ENCODE results near the gene VASP. TPM values are rescaled to one million over a fixed set of nuclear protein-coding genes. Genes with fewer than 3 reads are reported as not detected.

VASP gene
- total and polyA plus RNA-seq, 2 of the 4 experiments (the other 2 are of a cell fraction): 61.1 to 88.8 TPM

GRCh38 chr19:45517238-45517637 lies 10.0 kb downstream of the VASP start:
- Histone ChIP-seq H3K4ac (ENCODE audit: low read depth, low read length) (no peak overlapping the region), H2BK120ac (ENCODE audit: low read depth, low read length) (no peak overlapping the region), H2BK5ac (ENCODE audit: low read depth, low read length, poor library complexity, severe bottlenecking) (no peak overlapping the region), H3K9ac (ENCODE audit: low read depth, low read length) (no peak overlapping the region; the same call in 1 of the 2 replicates), H3K23ac (ENCODE audit: low read depth, low read length) (no peak overlapping the region), H2BK20ac (ENCODE audit: low read depth, low read length) (no peak overlapping the region), H3K9me1 (ENCODE audit: insufficient read depth, low read length) (no peaks in the 10 kb centered on the region), H3K9me3 (ENCODE audit: control insufficient read depth, insufficient read depth, low read length) (no peaks in the 10 kb centered on the region), H3K14ac (replicated peaks; ENCODE audit: low read depth, low read length) (no peak overlapping the region), H3K36me3 (ENCODE audit: control insufficient read depth, insufficient read depth, low read length) (peaks cover 47% of the 10 kb centered on the region), H3K4me2 (ENCODE audit: low read depth, low read length) (no peak overlapping the region), H2BK15ac (ENCODE audit: low read depth, low read length) (no peak overlapping the region), H2AK5ac (ENCODE audit: low read depth, low read length) (no peak overlapping the region; the same call in 1 of the 2 replicates), H4K5ac (ENCODE audit: low read depth, low read length) (no peak overlapping the region), H3K4me1 (ENCODE audit: control insufficient read depth, insufficient read depth, low read length) (0 out of 2 replicates have a peak, but pooled peaks cover 5% of the 10 kb centered on the region), H4K20me1 (ENCODE audit: insufficient read depth, low read length) (peaks cover 89% of the 10 kb centered on the region), H3K4me3 (ENCODE audit: insufficient read depth, low read depth, low read length) (no peak overlapping the region), H3K79me1 (ENCODE audit: low read depth in 1 of 2, low read length in 2 of 2) (peaks cover 11 to 73% of the 10 kb centered on the region in 2 experiments), H3K18ac (ENCODE audit: low read depth, low read length) (no peak overlapping the region), H3K27me3 (ENCODE audit: control insufficient read depth, insufficient read depth, low read length) (no peaks in the 10 kb centered on the region), H4K91ac (ENCODE audit: insufficient read depth, low read depth, low read length) (no peak overlapping the region), H2AFZ (replicated peaks; ENCODE audit: low read length, poor library complexity) (no peak overlapping the region), H3K27ac (ENCODE audit: insufficient read depth, low read length) (no peak overlapping the region), H3K56ac (ENCODE audit: extremely low read depth, insufficient read depth, low read length) (no peak overlapping the region), H4K8ac (ENCODE audit: low read depth in 2 of 2, low read length in 2 of 2) (no peak overlapping the region), H2AK9ac (replicated peaks; ENCODE audit: low read depth, low read length, poor library complexity) (no peak overlapping the region)
- BruUV-seq (replicated peaks): no TSS peak
- ChIA-PET POLR2A (ENCODE audit: unreplicated experiment) (no interaction called here), CTCF (no interaction called here)
- dilution Hi-C loops (cut with HindIII; ENCODE audit: low sequenced_read_pairs, unreplicated experiment): no loop called here
- DNase-seq (no peak), ATAC-seq (ENCODE audit: low read depth) (no peak)
- TF ChIP-seq, protein P1, sequence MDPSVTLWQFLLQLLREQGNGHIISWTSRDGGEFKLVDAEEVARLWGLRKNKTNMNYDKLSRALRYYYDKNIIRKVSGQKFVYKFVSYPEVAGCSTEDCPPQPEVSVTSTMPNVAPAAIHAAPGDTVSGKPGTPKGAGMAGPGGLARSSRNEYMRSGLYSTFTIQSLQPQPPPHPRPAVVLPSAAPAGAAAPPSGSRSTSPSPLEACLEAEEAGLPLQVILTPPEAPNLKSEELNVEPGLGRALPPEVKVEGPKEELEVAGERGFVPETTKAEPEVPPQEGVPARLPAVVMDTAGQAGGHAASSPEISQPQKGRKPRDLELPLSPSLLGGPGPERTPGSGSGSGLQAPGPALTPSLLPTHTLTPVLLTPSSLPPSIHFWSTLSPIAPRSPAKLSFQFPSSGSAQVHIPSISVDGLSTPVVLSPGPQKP (IDR thresholded peaks at IDR 0.05; ENCODE audit: borderline replicate concordance, low read depth, low read length): no peak
- TF ChIP-seq RAD21 (IDR thresholded peaks at IDR 0.05; ENCODE audit: low read length) (no peak), NFE2L2 (IDR thresholded peaks at IDR 0.05; ENCODE audit: low read depth, low read length) (no peak), RFX5 (IDR thresholded peaks at IDR 0.05; ENCODE audit: low read depth, low read length) (no peak), USF2 (IDR thresholded peaks at IDR 0.05; ENCODE audit: low read depth, low read length) (no peak), FOS (IDR thresholded peaks at IDR 0.05; ENCODE audit: low read depth, low read length) (no peak), MXI1 (IDR thresholded peaks at IDR 0.05; ENCODE audit: borderline replicate concordance, low read depth, low read length) (no peak), MAFK (IDR thresholded peaks at IDR 0.05; ENCODE audit: low read depth, low read length) (no peak), POLR2A (IDR thresholded peaks at IDR 0.05; ENCODE audit: low read depth, low read length) (no peak)
- 76% methylated on average over 5 of the region's 7 CpGs; no CpG with 5 or more reads in 1 of the 2 experiments for WGBS, 2 experiments (ENCODE audit: extremely low coverage in 2 of 2, insufficient read length in 1 of 2)
- intact Hi-C loops (cut with micrococcal nuclease): no loop called here
- in situ Hi-C loops (cut with MboI; ENCODE audit: low sequenced_read_pairs): no loop called here

All from IMR-90 (cell line).